Middle frontal gyrus (tissue), 1 donor: Measurements from ENCODE around the gene MITF.

Source experiments
- DNase-seq: peaks from one replicate; pipeline ENCODE4 v3.0.0-alpha.2; 2015; ENCODE audit warnings: low spot score; ENCODE audit errors: extremely low spot score

The MITF gene, protein sequence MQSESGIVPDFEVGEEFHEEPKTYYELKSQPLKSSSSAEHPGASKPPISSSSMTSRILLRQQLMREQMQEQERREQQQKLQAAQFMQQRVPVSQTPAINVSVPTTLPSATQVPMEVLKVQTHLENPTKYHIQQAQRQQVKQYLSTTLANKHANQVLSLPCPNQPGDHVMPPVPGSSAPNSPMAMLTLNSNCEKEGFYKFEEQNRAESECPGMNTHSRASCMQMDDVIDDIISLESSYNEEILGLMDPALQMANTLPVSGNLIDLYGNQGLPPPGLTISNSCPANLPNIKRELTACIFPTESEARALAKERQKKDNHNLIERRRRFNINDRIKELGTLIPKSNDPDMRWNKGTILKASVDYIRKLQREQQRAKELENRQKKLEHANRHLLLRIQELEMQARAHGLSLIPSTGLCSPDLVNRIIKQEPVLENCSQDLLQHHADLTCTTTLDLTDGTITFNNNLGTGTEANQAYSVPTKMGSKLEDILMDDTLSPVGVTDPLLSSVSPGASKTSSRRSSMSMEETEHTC

DNA sequence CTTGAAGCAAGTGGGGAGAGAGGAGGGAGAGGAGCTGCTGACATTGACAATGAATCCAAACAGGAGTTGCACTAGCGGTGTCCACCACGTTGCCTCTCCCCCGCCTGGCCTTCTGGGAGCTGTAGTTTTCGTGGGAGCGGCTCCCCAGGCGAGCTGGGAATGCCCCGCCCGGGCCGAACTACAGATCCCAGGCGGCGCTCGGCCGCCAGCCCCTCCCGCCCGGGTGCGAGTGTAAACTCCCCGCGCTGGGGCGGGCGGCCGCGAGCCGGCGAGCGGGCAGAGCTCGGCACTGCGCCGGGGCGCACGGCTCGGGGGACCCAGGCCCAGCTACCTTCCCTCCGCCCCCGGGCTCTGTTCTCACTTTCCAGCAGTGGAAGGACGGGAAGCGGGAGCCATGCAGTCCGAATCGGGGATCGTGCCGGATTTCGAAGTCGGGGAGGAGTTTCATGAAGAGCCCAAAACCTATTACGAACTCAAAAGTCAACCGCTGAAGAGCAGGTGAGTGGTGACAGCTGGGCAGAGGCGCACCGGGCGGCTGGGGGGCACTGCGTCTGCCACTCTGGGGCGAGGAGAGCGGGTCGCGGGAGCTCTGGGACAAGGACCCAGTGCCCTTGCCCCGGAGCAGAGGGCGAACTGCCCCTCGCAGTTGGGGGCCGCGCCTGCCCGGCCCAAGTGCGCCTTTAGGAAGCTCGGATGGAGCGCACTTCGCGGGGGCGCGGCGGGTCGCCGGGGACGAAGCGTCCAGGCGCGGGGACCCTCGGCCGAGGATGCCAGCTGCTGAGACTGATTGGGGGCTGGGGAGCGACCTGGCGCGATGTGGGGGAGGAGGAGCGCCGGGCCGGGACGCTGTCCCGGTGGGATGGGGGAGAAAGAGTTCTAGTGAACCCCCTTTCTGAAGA, at the start of gene MITF:
MITF (plus strand) TSS at position 261 of the 899 bp plus-strand sequence; CDS start at position 395, 134 bp downstream.
- peak; percentile 92 for DNase-seq

DNA sequence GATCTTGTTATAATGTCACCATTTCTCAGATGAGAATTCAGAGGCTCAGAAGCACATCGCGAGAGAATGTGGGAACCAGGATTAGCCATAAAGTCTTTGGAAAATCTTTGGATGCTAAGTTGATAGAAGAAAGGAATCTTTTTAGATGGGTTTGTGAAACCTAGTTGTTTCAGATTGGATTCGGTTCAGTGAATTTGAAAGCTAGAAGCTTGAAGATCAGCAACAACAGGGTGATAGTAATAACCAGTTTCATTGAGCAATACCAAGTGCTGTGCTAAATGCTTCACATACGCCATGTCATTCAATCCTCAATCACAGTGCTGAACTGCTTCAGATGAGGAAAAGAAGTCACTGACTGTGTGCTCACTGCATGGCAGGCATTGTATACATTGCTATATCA, 47.4 kb upstream of the MITF start:
- DNase-seq, result no peak

DNA sequence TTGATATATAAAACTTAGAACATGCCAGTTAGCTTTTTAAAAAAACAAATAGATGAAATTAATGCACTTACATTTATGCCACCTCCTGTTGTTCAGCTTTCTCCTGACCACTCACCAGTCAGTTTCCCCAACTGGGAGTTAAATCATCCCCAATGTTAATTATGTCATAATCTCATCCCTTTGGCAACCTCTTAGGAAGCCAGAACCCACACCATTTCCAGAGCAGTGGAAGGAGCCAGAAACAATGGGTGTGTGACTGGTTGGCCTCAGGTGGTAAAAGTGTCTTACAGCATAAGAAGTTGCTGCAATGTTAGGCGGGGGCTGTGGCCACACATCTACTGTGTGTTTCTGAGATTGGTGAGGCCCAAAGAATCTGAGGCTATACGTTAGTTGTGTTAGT, 46.5 kb upstream of the MITF start:
- DNase-seq, result no peak

DNA sequence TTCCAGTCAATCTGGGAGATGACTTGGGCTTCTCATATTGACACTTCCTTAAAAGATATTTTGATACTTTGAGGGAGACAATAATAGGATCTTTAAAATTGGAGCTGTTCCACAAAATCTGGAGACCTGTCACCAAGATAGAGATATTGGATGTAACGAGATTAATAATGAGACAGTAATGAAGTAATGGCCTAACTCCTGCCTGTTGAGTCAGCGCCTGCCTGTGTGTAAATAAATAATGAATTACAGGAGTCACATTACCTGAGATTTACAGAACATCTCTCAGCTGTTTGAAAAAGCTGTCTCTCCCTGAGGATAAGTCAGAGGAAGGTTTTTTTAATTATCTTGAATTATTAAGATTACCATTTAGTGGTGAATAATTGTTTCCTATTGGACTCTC, 43.8 kb upstream of the MITF start:
- DNase-seq, result no peak

DNA sequence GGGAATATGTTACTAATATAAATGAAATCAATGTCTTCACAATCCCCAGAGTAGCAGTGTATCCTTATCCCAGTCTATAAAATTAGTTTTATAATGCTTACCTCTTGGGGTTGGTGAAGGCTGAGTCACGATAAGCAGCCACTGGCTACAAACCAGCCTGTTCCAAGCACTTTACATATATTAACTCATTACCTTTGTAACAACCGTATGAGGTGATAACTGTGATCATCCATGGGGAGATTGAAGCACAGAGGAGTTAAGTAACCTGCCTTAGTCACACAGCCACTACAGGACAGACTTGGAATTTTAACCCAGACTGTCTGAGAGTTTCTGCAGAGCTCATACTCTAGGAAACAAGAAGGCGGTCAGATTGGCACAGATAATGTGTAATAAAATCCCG, 43.3 kb upstream of the MITF start:
- DNase-seq, result no peak

DNA sequence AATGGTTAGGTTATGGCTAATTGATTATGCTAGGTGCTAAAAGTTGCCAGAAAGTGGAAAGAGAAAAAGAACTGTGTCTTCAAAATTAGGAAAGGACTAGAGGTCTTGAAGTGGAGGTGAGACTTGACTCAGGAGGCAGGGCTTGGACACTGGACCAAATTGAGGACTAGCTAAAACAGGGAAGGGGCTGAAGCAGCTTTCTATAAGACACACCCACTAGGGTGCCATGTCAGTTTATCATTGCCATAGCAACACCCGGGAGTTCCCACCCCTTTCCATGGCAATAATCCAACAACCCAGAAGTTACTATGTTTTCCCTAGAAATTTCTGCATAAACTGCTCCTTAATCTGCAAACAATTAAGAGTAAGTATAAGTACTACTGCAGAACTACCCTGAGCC, 42.9 kb upstream of the MITF start:
- DNase-seq, result no peak

DNA sequence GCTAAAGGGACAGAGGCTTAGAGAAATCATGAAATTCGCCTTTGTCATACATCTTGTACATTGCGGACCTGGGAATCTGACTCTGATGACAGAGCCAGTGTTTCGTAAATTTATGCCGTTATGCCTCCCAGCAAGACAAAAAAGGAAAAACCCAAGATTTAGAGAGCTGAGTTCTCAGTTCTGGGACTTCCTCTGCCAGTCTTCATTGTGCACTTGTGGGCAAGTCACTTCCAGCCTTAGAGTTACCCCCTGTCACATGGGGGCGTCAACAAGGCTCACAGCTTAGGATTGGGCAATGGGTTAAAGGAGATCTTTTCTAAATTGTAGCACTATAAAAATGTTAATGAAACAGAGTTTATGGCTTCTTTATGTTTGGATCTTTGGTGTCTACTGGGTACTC, 41.9 kb upstream of the MITF start:
- no peak for DNase-seq

DNA sequence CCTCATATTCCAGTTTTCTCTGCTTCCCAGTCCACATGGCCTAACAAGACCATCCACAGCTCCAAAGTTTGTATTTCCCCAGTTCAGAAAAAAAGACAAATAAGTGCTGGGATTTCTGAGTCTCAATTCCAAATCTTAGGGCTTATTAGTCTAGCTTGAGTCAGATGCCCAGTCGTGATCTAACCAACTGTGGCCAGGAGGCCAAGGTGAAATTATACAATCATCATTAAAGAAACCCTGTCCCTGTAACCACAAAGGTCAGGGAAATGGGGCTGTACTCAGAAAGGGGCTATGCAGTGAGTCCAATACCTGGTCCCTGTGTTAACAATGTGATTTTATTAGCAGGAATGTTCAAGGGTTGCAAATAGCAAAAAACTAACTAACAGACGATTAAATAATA, 40.5 kb upstream of the MITF start:
- no peak for DNase-seq

DNA sequence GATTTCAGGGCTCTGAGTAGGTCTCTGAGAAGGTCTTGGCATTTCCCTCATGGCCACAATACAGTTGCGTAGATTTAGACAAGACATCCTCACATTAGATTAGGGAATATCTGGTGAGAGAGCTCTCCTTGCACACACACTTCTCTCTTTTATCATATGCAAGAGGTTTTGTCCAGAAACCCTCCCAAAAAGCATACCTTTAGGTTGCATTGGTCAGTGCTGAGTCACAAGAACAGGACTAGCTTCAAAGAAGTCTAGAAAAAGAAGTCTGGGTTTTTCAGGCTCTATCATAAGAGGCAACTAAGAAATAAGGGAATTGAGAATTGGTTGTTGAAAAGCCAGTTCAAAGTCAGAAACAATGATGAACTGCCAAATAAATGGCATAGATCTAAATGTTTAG, 40.1 kb upstream of the MITF start:
- no peak for DNase-seq

DNA sequence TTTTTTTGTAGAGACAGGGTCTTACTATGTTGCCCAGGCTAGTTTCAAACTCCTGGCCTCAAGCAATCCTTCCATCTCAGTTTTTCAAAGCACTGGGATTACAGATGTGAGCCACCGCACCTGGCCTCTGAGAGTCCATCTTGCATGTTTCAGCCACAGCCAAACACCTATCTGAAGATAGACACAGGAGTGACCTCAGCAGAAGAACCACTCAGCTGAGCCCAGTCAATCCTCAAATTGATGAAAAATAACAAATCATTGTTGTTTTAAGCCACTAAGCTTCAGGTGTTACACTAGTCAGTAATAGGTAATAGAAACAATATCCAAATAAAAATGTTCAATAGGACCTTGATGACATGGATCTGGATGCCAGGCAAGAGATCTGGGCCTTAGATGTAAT, 38.3 kb upstream of the MITF start:
- DNase-seq, result no peak

DNA sequence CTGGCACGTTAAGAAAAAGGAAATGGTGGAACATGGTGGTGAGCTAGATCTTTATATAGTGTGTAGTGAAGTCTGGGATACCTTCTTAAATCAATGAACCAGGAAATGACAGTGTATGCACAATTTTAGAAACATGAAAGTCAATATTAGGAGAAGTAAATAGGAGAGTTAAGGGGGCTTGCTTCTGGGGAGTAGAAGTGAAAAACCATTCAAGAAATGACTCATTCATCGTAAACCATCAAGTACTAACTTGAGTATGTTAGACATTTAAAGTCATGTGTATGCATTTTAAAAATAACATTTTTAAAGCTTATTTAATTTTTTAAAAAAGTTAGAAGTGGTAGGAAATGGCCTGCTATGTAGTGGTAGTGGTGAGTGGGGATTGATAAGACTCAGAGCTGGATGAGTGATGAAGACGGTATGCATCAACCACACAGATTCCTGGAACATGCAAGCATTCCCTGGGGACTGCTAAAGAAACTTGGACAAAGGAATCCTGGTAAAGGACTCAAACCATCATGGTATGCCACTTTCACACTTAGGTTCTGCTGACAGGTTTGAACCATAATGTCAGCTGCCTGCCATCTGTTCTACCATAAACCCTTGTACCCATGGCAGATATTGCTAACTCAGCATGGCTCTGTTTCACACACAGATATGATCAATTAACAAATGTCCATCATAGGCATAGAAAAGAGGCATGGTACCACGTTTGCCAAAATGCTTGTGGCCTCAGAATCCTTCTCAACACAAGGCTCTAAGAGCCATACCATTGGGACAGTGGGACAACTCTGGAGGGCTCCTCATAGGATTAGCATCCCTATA, 28.9 kb upstream of the MITF start:
- no peak for DNase-seq

DNA sequence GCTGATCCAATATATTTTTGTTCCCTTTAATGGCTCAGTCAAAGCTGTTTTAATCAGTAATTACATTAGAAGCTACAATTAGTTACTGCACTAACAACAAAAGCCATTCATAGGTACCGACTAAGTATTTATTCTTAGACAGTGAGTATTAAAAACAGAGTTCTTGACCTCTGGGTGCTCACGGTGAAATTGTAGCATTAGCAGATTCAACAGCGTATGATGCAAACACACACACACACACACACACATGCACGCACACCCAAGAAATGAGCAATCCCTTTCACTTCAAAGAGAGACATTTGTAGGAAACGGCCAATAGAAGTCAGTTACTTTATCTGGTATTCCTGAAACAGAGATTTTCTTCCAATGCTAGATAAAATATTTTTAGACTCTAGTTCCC, 27.0 kb upstream of the MITF start:
- no peak for DNase-seq

DNA sequence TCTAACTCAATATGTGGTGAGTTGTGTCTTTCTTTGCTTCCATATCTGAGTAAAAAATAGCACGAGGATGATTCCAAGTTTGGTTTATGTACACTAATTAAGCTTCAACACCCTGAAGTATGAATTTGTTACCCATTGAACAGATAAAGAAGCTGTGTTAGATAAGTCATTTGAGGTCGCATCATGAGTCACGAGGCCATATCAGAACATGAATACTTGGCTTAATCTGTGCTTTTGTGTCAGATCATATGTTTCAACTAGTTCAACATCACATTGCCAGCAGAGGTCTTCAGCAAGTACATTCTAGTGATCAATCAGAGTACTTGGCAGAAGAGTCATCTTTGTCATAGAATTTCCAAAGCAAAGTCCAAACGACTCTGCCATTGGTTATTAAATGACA, 26.3 kb upstream of the MITF start:
- DNase-seq, result no peak

DNA sequence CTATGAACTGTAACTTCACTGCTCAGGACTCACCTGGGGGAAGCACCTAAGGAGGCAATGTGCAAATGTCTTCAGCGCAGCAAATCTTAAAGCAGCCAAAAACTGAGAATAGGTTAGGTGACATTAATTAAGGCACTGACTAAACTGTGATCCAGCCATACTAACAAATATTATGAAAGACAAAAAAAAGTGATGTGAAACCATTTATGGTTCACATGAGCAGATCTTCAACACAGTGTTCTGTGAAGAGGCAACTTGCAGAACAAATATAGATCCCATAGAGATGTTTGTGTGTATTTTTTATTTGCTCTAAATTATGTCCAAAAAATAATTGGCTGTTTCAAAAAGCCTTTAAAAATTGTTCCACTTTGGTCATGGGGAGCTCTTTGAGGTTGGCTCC, 24.1 kb upstream of the MITF start:
- DNase-seq, result no peak

DNA sequence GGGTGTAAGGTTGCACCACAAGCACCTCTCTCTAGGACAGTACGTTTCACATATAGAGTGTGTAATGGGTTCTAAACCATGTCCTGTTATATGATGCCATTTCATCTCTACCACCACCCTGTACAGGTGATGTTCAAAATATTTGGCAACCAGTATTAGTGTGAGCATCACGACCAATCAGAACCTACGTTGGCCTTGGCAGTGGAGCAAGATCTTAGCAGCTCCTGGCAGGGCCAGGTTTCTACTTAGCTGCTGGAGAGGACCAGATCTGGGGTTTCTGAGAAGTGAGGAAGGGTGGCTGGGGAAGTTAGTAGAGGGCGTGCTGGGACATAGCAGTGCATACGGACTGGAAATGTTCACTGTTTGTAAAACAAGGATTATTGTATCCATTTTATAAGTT, 23.1 kb upstream of the MITF start:
- no peak for DNase-seq

DNA sequence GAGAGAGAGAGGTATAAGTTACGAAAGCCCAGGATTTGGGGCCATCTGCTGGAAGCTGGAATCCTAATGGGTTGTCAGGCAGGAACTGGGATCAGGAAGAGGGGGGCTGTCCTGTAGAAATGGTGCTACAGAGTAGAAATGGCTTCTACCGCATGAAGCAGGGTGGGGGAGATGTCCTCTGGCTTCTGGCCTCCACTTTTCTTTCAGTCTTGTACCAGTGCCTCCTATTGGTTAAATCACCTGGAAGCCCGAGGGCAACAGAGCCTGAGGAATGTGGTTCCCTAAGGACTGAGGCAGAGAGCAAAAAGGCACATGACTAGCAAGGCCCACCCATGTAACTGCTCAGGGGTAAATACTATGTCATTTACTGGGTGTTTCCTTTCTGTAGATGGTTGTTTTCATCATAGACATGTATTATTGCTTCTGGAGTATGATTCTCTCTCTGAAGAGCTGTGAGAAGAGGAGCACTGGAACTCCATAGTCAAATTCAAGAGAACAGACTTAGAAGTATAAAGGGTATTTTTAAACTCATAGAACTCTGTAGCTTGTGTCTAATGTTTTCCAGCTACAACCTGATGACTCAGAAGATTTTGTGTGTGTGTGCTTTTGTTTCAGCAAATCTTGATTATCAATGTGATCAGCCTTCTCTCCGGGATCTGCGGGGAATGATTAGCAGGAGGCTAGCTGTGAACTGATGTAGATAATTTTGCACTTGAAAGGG, 20.2 kb upstream of the MITF start:
- no peak for DNase-seq

DNA sequence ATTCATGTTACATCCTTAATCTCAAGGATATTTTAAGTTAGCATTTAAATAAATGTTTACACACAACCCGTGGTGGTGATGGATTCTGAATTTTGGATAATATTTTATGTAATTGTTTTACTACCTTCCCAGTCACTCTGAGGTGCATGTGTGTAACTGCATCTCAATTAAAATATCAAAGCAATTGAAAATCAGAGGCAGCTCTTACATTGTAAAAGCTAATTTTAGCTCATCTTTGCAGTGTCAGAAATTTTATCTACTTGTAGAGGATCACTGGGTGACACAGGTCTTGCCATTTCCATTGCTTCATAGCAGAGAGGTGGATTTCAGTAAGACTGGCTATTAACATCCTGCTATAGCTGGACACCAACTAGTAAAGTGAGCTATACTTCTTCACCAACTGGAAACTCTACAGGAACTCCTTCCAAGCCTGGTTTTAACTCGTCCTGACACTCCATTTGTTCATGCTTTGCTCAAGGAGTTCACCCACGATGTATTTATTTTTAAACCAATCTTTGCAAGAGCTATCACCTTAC, 19.6 kb upstream of the MITF start:
- DNase-seq, result no peak

DNA sequence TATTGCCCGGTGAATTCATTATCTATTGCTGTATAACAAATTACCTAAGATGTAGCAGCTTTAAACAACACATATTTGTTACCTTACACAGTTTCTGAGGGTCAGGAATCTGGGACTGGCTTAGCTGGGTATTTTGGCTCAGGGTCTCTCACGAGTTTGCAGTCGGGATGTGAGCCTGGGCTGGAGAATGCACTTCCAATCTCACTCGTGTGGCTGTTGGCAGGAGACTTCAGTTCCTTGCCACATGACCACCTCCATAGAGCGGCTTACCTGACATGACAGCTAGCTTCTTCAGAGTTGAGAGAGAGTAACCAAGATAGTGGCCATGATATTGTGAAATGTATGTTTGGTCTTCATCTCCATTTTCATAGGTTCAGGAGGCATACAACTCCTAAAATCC, 18.4 kb upstream of the MITF start:
- no peak for DNase-seq

DNA sequence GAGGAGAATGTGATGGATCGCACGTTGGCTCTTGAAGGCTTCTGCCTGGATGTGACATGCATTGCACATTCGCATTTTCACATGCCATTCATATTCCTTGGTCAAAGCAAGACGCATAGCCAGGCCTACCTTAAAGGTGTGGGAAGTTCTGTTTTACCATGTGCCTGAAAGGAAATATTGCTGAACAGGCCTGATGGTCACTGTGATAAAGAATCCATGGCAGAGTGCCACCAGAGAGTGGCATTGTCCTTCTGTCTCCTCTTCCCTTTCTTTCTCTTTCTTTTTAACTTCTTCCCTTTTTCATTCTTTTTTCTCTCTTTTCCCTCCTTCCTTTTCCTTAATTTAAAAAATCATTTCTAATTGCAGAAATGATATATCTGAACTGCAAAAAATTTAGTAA, 15.9 kb upstream of the MITF start:
- no peak for DNase-seq

DNA sequence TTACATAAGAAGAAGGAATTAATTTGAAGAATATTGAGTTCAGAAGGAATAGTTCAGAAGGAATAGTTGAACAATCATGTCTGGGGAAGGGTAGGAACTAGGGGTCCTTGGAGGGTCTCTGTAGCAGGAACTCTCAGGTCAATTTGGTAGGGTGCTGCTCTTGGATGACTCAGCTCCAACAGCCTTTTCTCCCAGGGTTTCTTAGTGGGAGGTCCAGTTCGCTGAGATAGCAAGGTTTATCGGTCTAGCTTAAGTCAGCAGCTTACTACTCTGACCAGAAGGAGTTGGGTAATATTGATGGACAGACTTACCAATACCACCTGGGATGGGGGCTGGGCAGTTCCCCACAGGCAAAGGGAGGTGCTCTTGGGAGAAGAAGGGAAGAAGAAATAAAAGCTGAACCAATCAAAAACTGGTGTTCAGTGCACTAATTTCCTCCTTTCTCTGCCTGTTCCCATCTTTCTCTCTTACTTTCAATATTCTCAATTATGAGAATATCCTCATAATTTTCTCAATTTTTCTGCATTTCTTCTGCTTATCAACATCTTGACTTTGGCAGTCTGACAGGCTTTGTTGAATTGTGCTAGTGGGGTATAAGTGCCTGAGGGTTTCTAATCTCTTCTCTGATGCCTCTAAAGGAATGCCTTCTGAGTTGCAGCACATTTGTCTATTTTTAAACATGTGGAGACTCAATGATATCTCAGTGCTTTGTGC, 14.4 kb upstream of the MITF start:
- DNase-seq, result no peak
